K562 (cell line): Measurements from ENCODE around the gene ZNF407. TPM values are rescaled to one million over a fixed set of nuclear protein-coding genes. Genes with fewer than 3 reads are reported as not detected.

Experiments
- ATAC-seq: fragments of 200-7000 bp; cut with Tn5 transposase; 3 replicates; pipeline ENCODE4 v1.9.1; 2020; ENCODE audit warnings: moderate library complexity
- BruUV-seq: library from RNA; stranded (reverse); fragments of 400-500 nt; replicated peaks from 2 replicates; lab custom pipeline; 2021; lab: Mats Ljungman, UMichigan
- CTCF ChIA-PET: fragments of 300-600 bp; formaldehyde crosslinking; extraction: SDS; loops from one replicate; lab custom pipeline; 2021; ENCODE audit warnings: low intra/inter-chr PET ratio; lab: Yijun Ruan, JAX
- POLR2A ChIA-PET: fragments of 300-600, 350-650 bp; sonication (Branson Sonifier 250); formaldehyde crosslinking; extraction: SDS; loops from one replicate; lab custom pipeline; 2021; ENCODE audit warnings: antibody characterized with exemption, inconsistent platforms; lab: Yijun Ruan, JAX
- DNase-seq, 4 experiments: peaks; one replicate each; pipeline versions ENCODE4 v3.0.0 to v3.0.0-alpha.2; 2011 to 2018; ENCODE audit warnings: low spot score in 3 of 4, mixed read lengths in 3 of 4; ENCODE audit errors: extremely low read depth in 1 of 4
- FAIRE-seq: peaks from 2 replicates; lab custom pipeline; 2011; peaks lifted over from hg19 to GRCh38; lab: Jason Lieb, UNC
- H2AFZ ChIP-seq: 2 replicates; pipeline ENCODE4 v1.6.0; 2011; ENCODE audit warnings: low read depth, low read length, control low read depth, inconsistent platforms
- H3K27ac ChIP-seq: fragments of 200-600 bp; 3 replicates; pipeline ENCODE4 v1.8.0; 2011; ENCODE audit warnings: low read depth, mild to moderate bottlenecking, control low read depth, inconsistent platforms, low read length, moderate library complexity, mixed read lengths; ENCODE audit errors: extremely low read depth
- H3K27me3 ChIP-seq, 2 experiments: fragments of 300-600 bp in 1 of 2; 2 replicates in 1 of 2; 3 replicates in 1 of 2; pipeline versions ENCODE4 v1.6.0 to v1.8.0; 2011; ENCODE audit warnings: inconsistent platforms in 2 of 2, low read length in 2 of 2, mild to moderate bottlenecking in 1 of 2, mixed read lengths in 1 of 2, moderate library complexity in 1 of 2; ENCODE audit not compliant: control insufficient read depth in 2 of 2, insufficient read depth in 2 of 2
- H3K36me3 ChIP-seq: fragments of 300-600 bp; 3 replicates; pipeline ENCODE4 v1.8.0; 2011; ENCODE audit warnings: mild to moderate bottlenecking, low read length, inconsistent platforms; ENCODE audit not compliant: control insufficient read depth, insufficient read depth
- H3K4me1 ChIP-seq, 2 experiments: fragments of 200-600 bp in 1 of 2; replicated peaks in 1 of 2; 2 replicates in 1 of 2; 3 replicates in 1 of 2; pipeline versions ENCODE4 v1.5.1 to v1.8.0; 2011; ENCODE audit warnings: inconsistent platforms in 2 of 2, low read length in 2 of 2, mild to moderate bottlenecking in 1 of 2, mixed read lengths in 1 of 2, moderate library complexity in 1 of 2; ENCODE audit not compliant: control insufficient read depth in 2 of 2, insufficient read depth in 2 of 2
- H3K4me2 ChIP-seq: 2 replicates; pipeline ENCODE4 v1.6.1; 2011; ENCODE audit warnings: low read length, control low read depth, inconsistent platforms, mixed read lengths; ENCODE audit not compliant: insufficient read depth
- H3K4me3 ChIP-seq: fragments of 200-600 bp; sonication (generic), shearing (Covaris generic); 2 replicates; pipeline ENCODE4 v1.5.1; 2016; ENCODE audit warnings: control low read depth, inconsistent platforms
- H3K79me2 ChIP-seq: fragments of 200-600 bp; 3 replicates; pipeline ENCODE4 v1.8.0; 2011; ENCODE audit warnings: low read length, inconsistent platforms; ENCODE audit not compliant: control insufficient read depth, insufficient read depth
- H3K9ac ChIP-seq, 2 experiments: 2 replicates each; pipeline versions ENCODE4 v1.6.0 to v1.6.1; 2011; ENCODE audit warnings: low read depth in 2 of 2, low read length in 2 of 2, control low read depth in 1 of 2, inconsistent platforms in 1 of 2, mild to moderate bottlenecking in 1 of 2, mixed read lengths in 1 of 2; ENCODE audit not compliant: insufficient read depth in 1 of 2
- H3K9me1 ChIP-seq: one replicate; pipeline ENCODE4 v1.6.0; 2011; ENCODE audit warnings: inconsistent platforms, mild to moderate bottlenecking, low read length, moderate library complexity; ENCODE audit not compliant: control insufficient read depth, insufficient read depth
- H3K9me3 ChIP-seq: replicated peaks from 2 replicates; pipeline ENCODE4 v1.5.1; 2011; ENCODE audit warnings: low read depth, low read length, inconsistent platforms; ENCODE audit not compliant: control insufficient read depth, insufficient read depth
- H4K20me1 ChIP-seq: replicated peaks from 2 replicates; pipeline ENCODE4 v1.6.1; 2011; ENCODE audit warnings: low read length, inconsistent platforms, mixed read lengths; ENCODE audit not compliant: control insufficient read depth, insufficient read depth
- ARID2 ChIP-seq: fragments of 450-650 bp; IDR thresholded peaks from 2 replicates; pipeline ENCODE4 v1.6.1; 2017; ENCODE audit warnings: antibody characterized with exemption, mild to moderate bottlenecking
- TAF15 ChIP-seq: fragments of 200-400 bp; formaldehyde crosslinking; IDR thresholded peaks from 2 replicates; pipeline ENCODE4 v1.6.1; 2017; ENCODE audit warnings: mild to moderate bottlenecking, low read depth, low read length, moderate library complexity
- XRCC5 ChIP-seq: fragments of 200-400 bp; formaldehyde crosslinking; IDR thresholded peaks from 2 replicates; pipeline ENCODE4 v1.6.1; 2017; ENCODE audit warnings: low read depth, mild to moderate bottlenecking, low read length
- ZBTB9 ChIP-seq: fragments of 450-650 bp; formaldehyde crosslinking; IDR thresholded peaks from 2 replicates; pipeline ENCODE4 v1.4.0; 2020; ENCODE audit warnings: mild to moderate bottlenecking, moderate library complexity
- ZNF445 ChIP-seq: fragments of 250-450 bp; sonication (Bioruptor Pico); IDR thresholded peaks from 2 replicates; pipeline ENCODE4 v1.4.0; 2020; ENCODE audit warnings: low read depth, mild to moderate bottlenecking, moderate library complexity
- ZNF766 ChIP-seq: fragments of 200-800 bp; sonication (Bioruptor generic); conservative IDR thresholded peaks from 2 replicates; pipeline ENCODE4 v1.6.1; 2016; ENCODE audit warnings: missing genetic modification characterization, missing compliant biosample characterization
- WGBS: fragments of 100-300 bp; shearing (Covaris generic); methylation state at CpG from one replicate; pipeline ENCODE4 v1.1.6; 2016; ENCODE audit warnings: low coverage, mixed read lengths; ENCODE audit not compliant: insufficient coverage; ENCODE audit errors: missing lambda C conversion rate; 5-methylcytosine and 5-hydroxymethylcytosine counted together
- in situ Hi-C: fragments of 300-500 bp; cut with MboI; formaldehyde crosslinking; loops from 4 replicates; pipeline ENCODE4 v1.15.0; 2018; ENCODE audit warnings: inconsistent platforms, mixed read lengths
- intact Hi-C: fragments of 100-400 bp; cut with micrococcal nuclease; formaldehyde crosslinking; loops from 2 replicates; pipeline ENCODE4 v1.14.2; 2022
- polyA plus RNA-seq, 8 experiments: library from polyadenylated mRNA; depleted of rRNA in 4 of 8; stranded (reverse) in 5 of 8; unstranded in 3 of 8; fragments of >200 nt; fragmentation: Nextera tagmentation in 2 of 8; fragmentation: Illumina TruSeq in 1 of 8; extraction: Ambion mirVana in 2 of 8; extraction: Trizol in 1 of 8; gene quantifications; 2 replicates each; pipeline versions ENCODE4 v1.2.1 to v1.2.3, GENCODE V29; 2011 to 2014; ENCODE audit warnings: inconsistent platforms in 1 of 8, missing spikeins in 1 of 8
- total RNA-seq, 7 experiments: library from RNA; depleted of rRNA in 6 of 7; stranded (reverse); fragments of >200 nt in 6 of 7; fragmentation: Illumina TruSeq in 2 of 7; extraction: Trizol in 2 of 7; gene quantifications; 2 replicates each; pipeline versions ENCODE4 v1.2.1 to v1.2.3, GENCODE V29; 2011 to 2021; ENCODE audit warnings: low replicate concordance in 1 of 7

The ZNF407 gene
- total and polyA plus RNA-seq, 9 of the 15 experiments (the other 6 are each of a cell fraction or from before 2014, with no cell fraction given) = 0.21 to 5.4 (median 2.3) TPM

GRCh38 chr18:74990563-74991081 is 393.0 kb downstream of the ZNF407 start:
- Histone ChIP-seq H3K79me2 (no peaks in the 10 kb centered on the region), H3K9ac (no peak overlapping the region), H3K9me3 (no peaks in the 10 kb centered on the region), H3K27ac (no peak overlapping the region), H3K4me1 (no peaks in the 10 kb centered on the region), H3K27me3 (no peaks in the 10 kb centered on the region), H3K4me2 (no peak overlapping the region), H3K4me3 (no peak overlapping the region), H2AFZ (no peak overlapping the region), H4K20me1 (no peaks in the 10 kb centered on the region), H3K9me1 (no peaks in the 10 kb centered on the region), H3K36me3 (no peaks in the 10 kb centered on the region)
- intact Hi-C loops = no loop called here
- ChIA-PET POLR2A (interaction anchor here (0.6 kb wide), 1 partner anchor 66 kb away, joined by 3 read pairs; no protein-coding TSS in a partner anchor), CTCF (no interaction called here)
- 4% methylated on average over 4 of the region's 4 CpGs for WGBS
- DNase-seq = no peak
- no peak for TF ChIP-seq ZNF766
- no peak for TF ChIP-seq TAF15
- TF ChIP-seq XRCC5 = no peak
- TF ChIP-seq ARID2 = no peak
- TF ChIP-seq ZBTB9 (CRISPR knock-in tag) = no peak
- TF ChIP-seq ZNF445 (CRISPR knock-in tag) = no peak
- in situ Hi-C loops = no loop called here
- no peak for FAIRE-seq
- ATAC-seq = no peak
- no TSS peak for BruUV-seq
